Measurements from ENCODE around the gene RRAGD. TPM values are rescaled to one million over a fixed set of nuclear protein-coding genes. Genes with fewer than 3 reads are reported as not detected.

The RRAGD gene, protein sequence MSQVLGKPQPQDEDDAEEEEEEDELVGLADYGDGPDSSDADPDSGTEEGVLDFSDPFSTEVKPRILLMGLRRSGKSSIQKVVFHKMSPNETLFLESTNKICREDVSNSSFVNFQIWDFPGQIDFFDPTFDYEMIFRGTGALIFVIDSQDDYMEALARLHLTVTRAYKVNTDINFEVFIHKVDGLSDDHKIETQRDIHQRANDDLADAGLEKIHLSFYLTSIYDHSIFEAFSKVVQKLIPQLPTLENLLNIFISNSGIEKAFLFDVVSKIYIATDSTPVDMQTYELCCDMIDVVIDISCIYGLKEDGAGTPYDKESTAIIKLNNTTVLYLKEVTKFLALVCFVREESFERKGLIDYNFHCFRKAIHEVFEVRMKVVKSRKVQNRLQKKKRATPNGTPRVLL
- 9.9 TPM for polyA plus RNA-seq (2013, experiment 1 of 2)
- 10.5 TPM for polyA plus RNA-seq (2013, experiment 2 of 2)

- 2% methylated on average over 75 of the region's 85 CpGs for WGBS
- peak within 1 kb of the TSS; percentile 42 for H3K9ac ChIP-seq (ENCODE audit: low read depth, low read length)
Measured at GRCh38 chr6:89412071-89413005, at the start of gene RRAGD. TSS of gene RRAGD (minus strand) at chr6:89412273. CDS start at chr6:89411993, 280 bp downstream.

DNA sequence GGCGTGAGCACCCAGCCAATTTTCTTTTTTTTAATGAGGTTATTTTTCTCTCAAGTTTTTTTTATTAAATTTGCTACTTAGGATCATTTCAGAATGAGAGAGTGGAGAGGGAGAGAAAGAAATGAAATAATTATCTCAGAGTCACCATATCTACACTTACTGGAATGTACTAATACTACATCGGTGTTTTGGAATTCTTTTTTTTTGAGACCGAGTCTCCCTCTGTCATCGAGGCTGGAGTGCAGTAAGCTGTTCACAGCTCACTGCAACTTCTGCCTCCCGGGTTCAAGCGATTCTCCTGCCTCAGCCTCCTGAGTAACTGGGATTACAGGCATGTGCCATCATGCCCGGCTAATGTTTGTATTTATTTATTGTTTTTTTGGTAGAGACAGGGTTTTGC lies 48.6 kb upstream of the RRAGD start:
- 89% methylated on average over 6 of the region's 7 CpGs for WGBS
- Histone ChIP-seq H3K4me3 (ENCODE audit: low read length) (no peak overlapping the region), H3K9me3 (ENCODE audit: insufficient read depth, low read depth, low read length) (no peaks in the 10 kb centered on the region), H3K27me3 (ENCODE audit: insufficient read depth, low read length) (no peaks in the 10 kb centered on the region), H3K9ac (ENCODE audit: low read depth, low read length) (no peak overlapping the region), H3K36me3 (ENCODE audit: insufficient read depth, low read length) (no peaks in the 10 kb centered on the region), H3K27ac (ENCODE audit: low read depth, low read length) (no peak overlapping the region), H3K4me1 (ENCODE audit: insufficient read depth, low read length) (no peaks in the 10 kb centered on the region)

More at GRCh38 chr6:89412071-89413005, at the start of gene RRAGD:
- Histone ChIP-seq H3K27me3 (ENCODE audit: insufficient read depth, low read length) (peaks cover 62% of the 10 kb centered on the region), H3K36me3 (ENCODE audit: insufficient read depth, low read length) (no peaks in the 10 kb centered on the region), H3K4me1 (ENCODE audit: insufficient read depth, low read length) (peaks cover 36% of the 10 kb centered on the region), H3K4me3 (ENCODE audit: low read length) (peak within 1 kb of the TSS; percentile 67), H3K9me3 (ENCODE audit: insufficient read depth, low read depth, low read length) (no peaks in the 10 kb centered on the region), H3K27ac (ENCODE audit: low read depth, low read length) (peak within 1 kb of the TSS; percentile 35; the same call in 1 of the 2 replicates)

GRCh38 chr6:89459501-89459900 lies 47.4 kb upstream of the RRAGD start:
- Histone ChIP-seq H3K9ac (ENCODE audit: low read depth, low read length) (no peak overlapping the region), H3K27ac (ENCODE audit: low read depth, low read length) (no peak overlapping the region), H3K4me1 (ENCODE audit: insufficient read depth, low read length) (no peaks in the 10 kb centered on the region), H3K27me3 (ENCODE audit: insufficient read depth, low read length) (no peaks in the 10 kb centered on the region), H3K4me3 (ENCODE audit: low read length) (no peak overlapping the region), H3K9me3 (ENCODE audit: insufficient read depth, low read depth, low read length) (no peaks in the 10 kb centered on the region), H3K36me3 (ENCODE audit: insufficient read depth, low read length) (no peaks in the 10 kb centered on the region)
- WGBS, result no CpG with 5 or more reads among the region's 1 CpG

GRCh38 chr6:89458704-89459103 lies 46.6 kb upstream of the RRAGD start:
- H3K27me3 ChIP-seq (ENCODE audit: insufficient read depth, low read length), result no peaks in the 10 kb centered on the region
- no peaks in the 10 kb centered on the region for H3K36me3 ChIP-seq (ENCODE audit: insufficient read depth, low read length)
- no peaks in the 10 kb centered on the region for H3K4me1 ChIP-seq (ENCODE audit: insufficient read depth, low read length)
- WGBS, result 90% methylated on average over 5 of the region's 5 CpGs
- H3K4me3 ChIP-seq (ENCODE audit: low read length), result no peak overlapping the region
- H3K9me3 ChIP-seq (ENCODE audit: insufficient read depth, low read depth, low read length), result no peaks in the 10 kb centered on the region
- no peak overlapping the region for H3K27ac ChIP-seq (ENCODE audit: low read depth, low read length)
- no peak overlapping the region for H3K9ac ChIP-seq (ENCODE audit: low read depth, low read length)

DNA sequence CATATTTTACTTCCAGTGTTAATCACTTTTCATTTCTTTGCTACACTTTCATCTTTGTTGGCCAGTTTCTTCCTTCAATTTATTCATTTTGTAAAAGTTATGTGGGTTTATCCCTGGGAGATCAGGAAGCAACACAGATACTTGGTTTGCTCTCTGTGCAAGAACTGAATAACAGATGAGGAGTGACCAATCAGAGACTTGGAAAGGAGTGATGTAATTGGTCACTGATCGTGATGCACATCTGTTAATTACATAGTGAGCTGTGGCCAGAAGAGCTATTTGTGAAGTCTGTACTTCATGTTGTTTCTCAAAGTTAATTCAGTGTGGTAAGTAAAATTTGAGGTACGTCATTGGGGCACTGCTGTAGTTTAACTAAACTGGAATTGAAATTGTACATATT lies 42.2 kb upstream of the RRAGD start:
- Histone ChIP-seq H3K4me3 (ENCODE audit: low read length) (no peak overlapping the region), H3K4me1 (ENCODE audit: insufficient read depth, low read length) (no peaks in the 10 kb centered on the region), H3K27ac (ENCODE audit: low read depth, low read length) (no peak overlapping the region), H3K36me3 (ENCODE audit: insufficient read depth, low read length) (no peaks in the 10 kb centered on the region), H3K9ac (ENCODE audit: low read depth, low read length) (no peak overlapping the region), H3K27me3 (ENCODE audit: insufficient read depth, low read length) (no peaks in the 10 kb centered on the region), H3K9me3 (ENCODE audit: insufficient read depth, low read depth, low read length) (no peaks in the 10 kb centered on the region)
- WGBS, result 88% methylated on average over 2 of the region's 2 CpGs

- WGBS, result 93% methylated on average over 1 of the region's 1 CpG
- Histone ChIP-seq H3K36me3 (ENCODE audit: insufficient read depth, low read length) (no peaks in the 10 kb centered on the region), H3K27ac (ENCODE audit: low read depth, low read length) (no peak overlapping the region), H3K4me3 (ENCODE audit: low read length) (no peak overlapping the region), H3K9ac (ENCODE audit: low read depth, low read length) (no peak overlapping the region), H3K4me1 (ENCODE audit: insufficient read depth, low read length) (no peaks in the 10 kb centered on the region), H3K9me3 (ENCODE audit: insufficient read depth, low read depth, low read length) (no peaks in the 10 kb centered on the region), H3K27me3 (ENCODE audit: insufficient read depth, low read length) (no peaks in the 10 kb centered on the region)
Measured at GRCh38 chr6:89452281-89452680, 40.2 kb upstream of the RRAGD start.

DNA sequence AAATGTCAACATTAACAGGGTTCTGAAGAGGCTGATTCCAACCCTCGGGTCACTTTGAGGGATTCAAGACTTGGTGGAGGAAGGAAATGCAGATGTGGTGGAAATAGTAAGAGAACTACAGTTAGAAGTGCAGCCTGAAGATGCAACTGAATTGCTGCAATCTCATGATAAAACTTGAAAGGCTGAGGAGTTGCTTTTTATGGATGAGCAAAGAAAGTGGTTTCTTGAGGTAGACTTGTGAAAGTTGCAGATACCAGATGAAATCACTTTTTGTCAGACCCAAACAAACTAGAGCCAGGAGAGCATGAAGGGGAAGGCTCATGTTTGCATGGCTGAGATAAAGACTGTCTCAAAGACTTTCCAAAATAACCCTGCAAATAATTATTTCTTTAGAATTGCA lies 37.1 kb upstream of the RRAGD start:
- Histone ChIP-seq H3K4me1 (ENCODE audit: insufficient read depth, low read length) (no peaks in the 10 kb centered on the region), H3K27ac (ENCODE audit: low read depth, low read length) (no peak overlapping the region), H3K9ac (ENCODE audit: low read depth, low read length) (no peak overlapping the region), H3K27me3 (ENCODE audit: insufficient read depth, low read length) (no peaks in the 10 kb centered on the region), H3K9me3 (ENCODE audit: insufficient read depth, low read depth, low read length) (no peaks in the 10 kb centered on the region), H3K4me3 (ENCODE audit: low read length) (no peak overlapping the region), H3K36me3 (ENCODE audit: insufficient read depth, low read length) (no peaks in the 10 kb centered on the region)
- 85% methylated on average over 1 of the region's 1 CpG for WGBS

GRCh38 chr6:89443658-89444057 lies 31.6 kb upstream of the RRAGD start:
- WGBS, result 91% methylated on average over 5 of the region's 5 CpGs
- Histone ChIP-seq H3K4me1 (ENCODE audit: insufficient read depth, low read length) (no peaks in the 10 kb centered on the region), H3K9me3 (ENCODE audit: insufficient read depth, low read depth, low read length) (no peaks in the 10 kb centered on the region), H3K4me3 (ENCODE audit: low read length) (no peak overlapping the region), H3K36me3 (ENCODE audit: insufficient read depth, low read length) (no peaks in the 10 kb centered on the region), H3K9ac (ENCODE audit: low read depth, low read length) (no peak overlapping the region), H3K27me3 (ENCODE audit: insufficient read depth, low read length) (peaks cover 25% of the 10 kb centered on the region), H3K27ac (ENCODE audit: low read depth, low read length) (no peak overlapping the region)

DNA sequence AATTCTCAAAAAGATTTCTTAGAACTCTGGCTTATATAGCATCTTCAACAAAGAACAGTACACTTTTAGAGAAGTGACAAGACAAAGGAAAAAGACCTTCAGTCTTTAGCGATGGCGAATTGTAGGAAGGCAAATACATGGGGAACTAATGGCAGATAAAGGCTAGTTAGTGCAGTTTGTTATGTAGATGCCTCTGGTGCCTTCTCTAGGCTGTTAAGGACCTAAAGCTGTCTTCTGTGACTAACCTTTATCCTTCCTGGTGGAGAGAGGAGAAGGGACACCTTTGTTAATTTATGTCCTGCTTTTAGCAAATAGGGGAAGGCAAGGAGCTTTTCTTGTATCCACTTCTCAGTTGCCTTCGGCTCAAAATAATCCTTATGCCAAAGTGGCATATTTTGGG lies 28.1 kb upstream of the RRAGD start:
- peaks cover 56% of the 10 kb centered on the region for H3K27me3 ChIP-seq (ENCODE audit: insufficient read depth, low read length)
- no peak overlapping the region for H3K9ac ChIP-seq (ENCODE audit: low read depth, low read length)
- H3K4me1 ChIP-seq (ENCODE audit: insufficient read depth, low read length), result peaks cover 14% of the 10 kb centered on the region
- H3K36me3 ChIP-seq (ENCODE audit: insufficient read depth, low read length), result no peaks in the 10 kb centered on the region
- H3K4me3 ChIP-seq (ENCODE audit: low read length), result no peak overlapping the region
- no peaks in the 10 kb centered on the region for H3K9me3 ChIP-seq (ENCODE audit: insufficient read depth, low read depth, low read length)
- WGBS, result 57% methylated on average over 3 of the region's 3 CpGs
- H3K27ac ChIP-seq (ENCODE audit: low read depth, low read length), result no peak overlapping the region

DNA sequence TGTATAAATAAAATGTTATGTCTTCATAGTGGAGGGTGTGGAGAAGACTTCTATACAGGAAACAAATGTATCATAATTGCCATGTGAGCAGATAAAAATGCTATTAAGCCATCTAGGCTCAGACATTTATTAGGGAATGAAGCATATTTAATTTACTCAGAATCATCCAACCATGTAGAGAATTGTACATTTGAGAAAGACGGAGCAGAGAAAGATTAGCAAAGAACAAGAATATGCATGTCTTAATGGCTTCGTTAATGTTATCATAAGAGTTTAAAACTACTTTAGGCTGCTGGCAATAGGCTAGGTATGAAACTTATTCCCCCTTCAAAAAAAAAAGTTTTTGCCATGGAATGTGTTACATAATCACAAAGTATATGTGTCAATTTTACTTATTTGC lies 26.9 kb upstream of the RRAGD start:
- Histone ChIP-seq H3K27me3 (ENCODE audit: insufficient read depth, low read length) (peaks cover 67% of the 10 kb centered on the region), H3K4me1 (ENCODE audit: insufficient read depth, low read length) (peaks cover 15% of the 10 kb centered on the region), H3K9ac (ENCODE audit: low read depth, low read length) (no peak overlapping the region), H3K27ac (ENCODE audit: low read depth, low read length) (no peak overlapping the region), H3K9me3 (ENCODE audit: insufficient read depth, low read depth, low read length) (no peaks in the 10 kb centered on the region), H3K36me3 (ENCODE audit: insufficient read depth, low read length) (no peaks in the 10 kb centered on the region), H3K4me3 (ENCODE audit: low read length) (no peak overlapping the region)
- 96% methylated on average over 2 of the region's 2 CpGs for WGBS

- Histone ChIP-seq H3K27me3 (ENCODE audit: insufficient read depth, low read length) (peaks cover 72% of the 10 kb centered on the region), H3K4me3 (ENCODE audit: low read length) (no peak overlapping the region), H3K9me3 (ENCODE audit: insufficient read depth, low read depth, low read length) (no peaks in the 10 kb centered on the region), H3K9ac (ENCODE audit: low read depth, low read length) (no peak overlapping the region), H3K4me1 (ENCODE audit: insufficient read depth, low read length) (peaks cover 15% of the 10 kb centered on the region), H3K36me3 (ENCODE audit: insufficient read depth, low read length) (no peaks in the 10 kb centered on the region), H3K27ac (ENCODE audit: low read depth, low read length) (no peak overlapping the region)
- 93% methylated on average over 1 of the region's 1 CpG for WGBS
Measured at GRCh38 chr6:89438248-89438647, 26.2 kb upstream of the RRAGD start.
